NB4 (cell line): ENCODE results near the gene DYDC2.
"Not testable (repeated sequence)": the region's sequence is repeated elsewhere in the genome, so short reads cannot be mapped to it uniquely, and the experiment has no call there.

Source experiments
- MYC ChIP-seq: IDR thresholded peaks from 2 replicates; pipeline ENCODE4 v1.6.1; 2011; ENCODE audit warnings: low read depth, low read length
- POLR2A ChIP-seq: IDR thresholded peaks from 2 replicates; pipeline ENCODE4 v1.6.1; 2011; ENCODE audit warnings: mild to moderate bottlenecking; ENCODE audit not compliant: insufficient read length; ENCODE audit errors: extremely low read depth
- TF ChIP-seq, protein P1 (sequence below): IDR thresholded peaks from 2 replicates; pipeline ENCODE4 v1.6.1; 2011; ENCODE audit warnings: low read depth, low read length
- TF ChIP-seq, protein P2 (sequence below): IDR thresholded peaks from one replicate; pipeline ENCODE4 v1.5.1; 2012; ENCODE audit warnings: low read depth, low read length

DNA sequence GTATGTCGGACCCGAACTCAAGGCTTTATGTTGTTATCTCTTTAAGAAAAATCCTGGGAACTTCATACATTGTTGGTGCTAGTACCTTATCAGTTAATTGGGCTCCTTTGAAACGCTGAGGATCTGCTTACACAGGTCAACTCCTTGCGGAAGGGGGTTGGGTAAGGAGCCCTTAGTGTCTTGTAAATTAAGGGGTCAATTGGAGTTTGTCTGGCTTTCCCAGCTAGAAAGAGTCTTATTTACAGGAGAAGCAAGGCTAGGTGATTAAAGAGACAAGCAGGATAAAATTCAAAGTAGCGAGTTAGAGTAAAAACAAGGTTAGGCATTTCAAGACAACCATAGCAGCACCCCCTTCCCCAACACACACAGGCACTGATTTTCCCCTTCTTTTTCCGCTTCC lies 60.7 kb downstream of the DYDC2 start:
- TF ChIP-seq POLR2A, MYC: not testable (repeated sequence)
- TF ChIP-seq, protein P1, sequence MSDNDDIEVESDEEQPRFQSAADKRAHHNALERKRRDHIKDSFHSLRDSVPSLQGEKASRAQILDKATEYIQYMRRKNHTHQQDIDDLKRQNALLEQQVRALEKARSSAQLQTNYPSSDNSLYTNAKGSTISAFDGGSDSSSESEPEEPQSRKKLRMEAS, result not testable (repeated sequence)
- TF ChIP-seq, protein P2, sequence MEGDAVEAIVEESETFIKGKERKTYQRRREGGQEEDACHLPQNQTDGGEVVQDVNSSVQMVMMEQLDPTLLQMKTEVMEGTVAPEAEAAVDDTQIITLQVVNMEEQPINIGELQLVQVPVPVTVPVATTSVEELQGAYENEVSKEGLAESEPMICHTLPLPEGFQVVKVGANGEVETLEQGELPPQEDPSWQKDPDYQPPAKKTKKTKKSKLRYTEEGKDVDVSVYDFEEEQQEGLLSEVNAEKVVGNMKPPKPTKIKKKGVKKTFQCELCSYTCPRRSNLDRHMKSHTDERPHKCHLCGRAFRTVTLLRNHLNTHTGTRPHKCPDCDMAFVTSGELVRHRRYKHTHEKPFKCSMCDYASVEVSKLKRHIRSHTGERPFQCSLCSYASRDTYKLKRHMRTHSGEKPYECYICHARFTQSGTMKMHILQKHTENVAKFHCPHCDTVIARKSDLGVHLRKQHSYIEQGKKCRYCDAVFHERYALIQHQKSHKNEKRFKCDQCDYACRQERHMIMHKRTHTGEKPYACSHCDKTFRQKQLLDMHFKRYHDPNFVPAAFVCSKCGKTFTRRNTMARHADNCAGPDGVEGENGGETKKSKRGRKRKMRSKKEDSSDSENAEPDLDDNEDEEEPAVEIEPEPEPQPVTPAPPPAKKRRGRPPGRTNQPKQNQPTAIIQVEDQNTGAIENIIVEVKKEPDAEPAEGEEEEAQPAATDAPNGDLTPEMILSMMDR, result not testable (repeated sequence)
